NCI-H2227 treated with DMSO at 0.1 percent for 48 hours (cell line): ENCODE data around the gene CLCN4.

Experiments
- DNase-seq: peaks from one replicate; lab custom pipeline; 2025; lab: John Stamatoyannopoulos, UW

CLCN4 gene

GRCh38 chrX:10167573-10167972, 10.8 kb downstream of the CLCN4 start:
- no peak for DNase-seq

GRCh38 chrX:10168226-10168625, 11.5 kb downstream of the CLCN4 start:
- no peak for DNase-seq

GRCh38 chrX:10169175-10169574, 12.4 kb downstream of the CLCN4 start:
- DNase-seq: no peak

GRCh38 chrX:10171249-10171648, 14.5 kb downstream of the CLCN4 start:
- DNase-seq: no peak

GRCh38 chrX:10172877-10173276, 16.1 kb downstream of the CLCN4 start:
- no peak for DNase-seq

- DNase-seq: no peak
These were observed 16.6 kb downstream of the CLCN4 start for GRCh38 chrX:10173331-10173900.

GRCh38 chrX:10174051-10174450, 17.3 kb downstream of the CLCN4 start:
- DNase-seq: no peak

GRCh38 chrX:10174810-10175209, 18.0 kb downstream of the CLCN4 start:
- DNase-seq: no peak

GRCh38 chrX:10175319-10175871, 18.6 kb downstream of the CLCN4 start:
- no peak for DNase-seq

- DNase-seq: no peak
These were observed 19.6 kb downstream of the CLCN4 start for GRCh38 chrX:10176121-10177003.

- DNase-seq: no peak
These were observed 20.2 kb downstream of the CLCN4 start for GRCh38 chrX:10177004-10177396.

- DNase-seq: no peak
These were observed 20.8 kb downstream of the CLCN4 start for GRCh38 chrX:10177601-10178000.

- DNase-seq: no peak
These were observed 22.2 kb downstream of the CLCN4 start for GRCh38 chrX:10178866-10179463.

- no peak for DNase-seq
These were observed 27.0 kb downstream of the CLCN4 start for GRCh38 chrX:10183760-10184159.

- DNase-seq: no peak
These were observed 27.6 kb downstream of the CLCN4 start for GRCh38 chrX:10184411-10184810.

- no peak for DNase-seq
These were observed 29.6 kb downstream of the CLCN4 start for GRCh38 chrX:10186355-10186754.

GRCh38 chrX:10187421-10187820, 30.6 kb downstream of the CLCN4 start:
- no peak for DNase-seq

GRCh38 chrX:10189317-10190268, 32.8 kb downstream of the CLCN4 start:
- DNase-seq: peak; percentile 63

GRCh38 chrX:10190367-10190766, 33.6 kb downstream of the CLCN4 start:
- peak; percentile 81 for DNase-seq

- DNase-seq: no peak
These were observed 36.8 kb downstream of the CLCN4 start for GRCh38 chrX:10193587-10193986.

- no peak for DNase-seq
These were observed 38.6 kb downstream of the CLCN4 start for GRCh38 chrX:10195425-10195824.

- DNase-seq: no peak
These were observed 39.2 kb downstream of the CLCN4 start for GRCh38 chrX:10195947-10196346.
